Measurements from ENCODE around the gene BATF. TPM values are rescaled to one million over a fixed set of nuclear protein-coding genes. Genes with fewer than 3 reads are reported as not detected.

Gene BATF
- total and polyA plus RNA-seq, 2 donors (not counting 1 experiment from before 2014, with no cell fraction given), result 12.8 to 16.4 TPM

GRCh38 chr14:75553761-75554364, 31.6 kb downstream of the BATF start:
- peaks cover 6 to 8% of the 10 kb centered on the region in 2 donors for H3K4me1 ChIP-seq (ENCODE audit: control insufficient read depth in 2 of 2, insufficient read depth in 2 of 2, low read length in 2 of 2)
- ChIA-PET POLR2A (no interaction called here), CTCF (interaction anchor here (0.8 to 1.6 kb wide), 2 partner anchors 21 to 65 kb away, joined by 3 to 6 read pairs; no protein-coding TSS in a partner anchor)
- no peak overlapping the region for H3K27ac Mint-ChIP-seq
- no peaks in the 10 kb centered on the region for H3K79me2 ChIP-seq (ENCODE audit: control insufficient read depth, insufficient read depth, low read length)
- no peak overlapping the region for H3K27ac ChIP-seq (ENCODE audit: low read length in 2 of 2)
- no peak overlapping the region for H3K9ac ChIP-seq (ENCODE audit: low read length)
- intact Hi-C loops (cut with micrococcal nuclease), result no loop called here
- H3K4me3 ChIP-seq (ENCODE audit: control extremely low read depth in 1 of 5, extremely low read depth in 1 of 5, insufficient read depth in 1 of 5, low read depth in 2 of 5, low read length in 4 of 5), result no peak overlapping the region
- no peaks in the 10 kb centered on the region for H3K9me3 Mint-ChIP-seq (ENCODE audit: insufficient read depth)
- H3K27me3 ChIP-seq (replicated peaks in 1 of 4; ENCODE audit: control extremely low read depth in 1 of 4, control insufficient read depth in 3 of 4, insufficient read depth in 4 of 4, low read length in 3 of 4), result no peaks in the 10 kb centered on the region
- TF ChIP-seq CTCF (IDR thresholded peaks at IDR 0.05) (no peak), EZH2 (IDR thresholded peaks at IDR 0.05; ENCODE audit: borderline replicate concordance, insufficient read depth, low read depth, low read length, poor library complexity, severe bottlenecking) (no peak)
- H3K36me3 ChIP-seq (replicated peaks in 1 of 2; ENCODE audit: control extremely low read depth in 1 of 2, control insufficient read depth in 1 of 2, extremely low read depth in 1 of 2, insufficient read depth in 2 of 2, low read length in 1 of 2), result no peaks in the 10 kb centered on the region
- 0% methylated on average over 1 of the region's 4 CpGs for WGBS (ENCODE audit: insufficient coverage)
- H3K4me2 ChIP-seq (replicated peaks; ENCODE audit: low read depth, low read length, poor library complexity, severe bottlenecking), result no peak overlapping the region
- peaks cover 16% of the 10 kb centered on the region for H3K4me1 Mint-ChIP-seq
- H3K4me3 Mint-ChIP-seq, result no peak overlapping the region
- no peaks in the 10 kb centered on the region for H3K27me3 Mint-ChIP-seq
- no peak for ATAC-seq (ENCODE audit: low read depth)
- no peak for DNase-seq
- no peak overlapping the region for H2AFZ ChIP-seq (ENCODE audit: insufficient read depth, low read depth, low read length, poor library complexity, severe bottlenecking)
- peaks cover 0 to 7% (median 5%) of the 10 kb centered on the region in 3 donors for H3K9me3 ChIP-seq (ENCODE audit: control extremely low read depth in 1 of 3, control insufficient read depth in 2 of 3, insufficient read depth in 1 of 3, low read length in 2 of 3)
- H4K20me1 ChIP-seq (ENCODE audit: control insufficient read depth, insufficient read depth, low read length, poor library complexity, severe bottlenecking), result no peaks in the 10 kb centered on the region

- H3K4me1 ChIP-seq (ENCODE audit: control insufficient read depth in 2 of 2, insufficient read depth in 2 of 2, low read length in 2 of 2), result peaks cover under 1 to 2% of the 10 kb centered on the region in 2 donors
- no peak overlapping the region for H3K27ac ChIP-seq (ENCODE audit: low read length in 2 of 2)
- H3K36me3 ChIP-seq (replicated peaks in 1 of 2; ENCODE audit: control extremely low read depth in 1 of 2, control insufficient read depth in 1 of 2, extremely low read depth in 1 of 2, insufficient read depth in 2 of 2, low read length in 1 of 2), result no peaks in the 10 kb centered on the region
- no peaks in the 10 kb centered on the region for H3K27me3 Mint-ChIP-seq
- WGBS (ENCODE audit: insufficient coverage), result 50% methylated on average over 2 of the region's 2 CpGs
- H3K4me3 ChIP-seq (ENCODE audit: control extremely low read depth in 1 of 5, extremely low read depth in 1 of 5, insufficient read depth in 1 of 5, low read depth in 2 of 5, low read length in 4 of 5), result no peak overlapping the region
- H3K4me1 Mint-ChIP-seq, result peaks cover 10% of the 10 kb centered on the region
- H3K4me2 ChIP-seq (replicated peaks; ENCODE audit: low read depth, low read length, poor library complexity, severe bottlenecking), result no peak overlapping the region
- intact Hi-C loops (cut with micrococcal nuclease), result no loop called here
- H2AFZ ChIP-seq (ENCODE audit: insufficient read depth, low read depth, low read length, poor library complexity, severe bottlenecking), result no peak overlapping the region
- no peaks in the 10 kb centered on the region for H4K20me1 ChIP-seq (ENCODE audit: control insufficient read depth, insufficient read depth, low read length, poor library complexity, severe bottlenecking)
- no peak overlapping the region for H3K27ac Mint-ChIP-seq
- ATAC-seq (ENCODE audit: low read depth) (no peak), DNase-seq (no peak)
- H3K9me3 ChIP-seq (ENCODE audit: control extremely low read depth in 1 of 3, control insufficient read depth in 2 of 3, insufficient read depth in 1 of 3, low read length in 2 of 3), result peaks cover 0 to 7% (median 5%) of the 10 kb centered on the region in 3 donors
- CTCF ChIA-PET, result interaction anchor here (1.6 kb wide), 1 partner anchor 65 kb away, joined by 6 read pairs; no protein-coding TSS in a partner anchor
- H3K4me3 Mint-ChIP-seq, result no peak overlapping the region
- H3K9me3 Mint-ChIP-seq (ENCODE audit: insufficient read depth), result no peaks in the 10 kb centered on the region
- no peaks in the 10 kb centered on the region for H3K27me3 ChIP-seq (replicated peaks in 1 of 4; ENCODE audit: control extremely low read depth in 1 of 4, control insufficient read depth in 3 of 4, insufficient read depth in 4 of 4, low read length in 3 of 4)
- no peaks in the 10 kb centered on the region for H3K79me2 ChIP-seq (ENCODE audit: control insufficient read depth, insufficient read depth, low read length)
- POLR2A ChIA-PET, result no interaction called here
- TF ChIP-seq CTCF (IDR thresholded peaks at IDR 0.05) (no peak), EZH2 (IDR thresholded peaks at IDR 0.05; ENCODE audit: borderline replicate concordance, insufficient read depth, low read depth, low read length, poor library complexity, severe bottlenecking) (no peak)
- no peak overlapping the region for H3K9ac ChIP-seq (ENCODE audit: low read length)
Observed at GRCh38 chr14:75554482-75554881, 32.2 kb downstream of the BATF start.

All from B cell (primary cell).